ENCODE measurements around the gene GNG14. TPM values are rescaled to one million over a fixed set of nuclear protein-coding genes. Genes with fewer than 3 reads are reported as not detected.

The GNG14 gene
- total and polyA plus RNA-seq, 2 experiments from 2014 or later: not detected

DNA sequence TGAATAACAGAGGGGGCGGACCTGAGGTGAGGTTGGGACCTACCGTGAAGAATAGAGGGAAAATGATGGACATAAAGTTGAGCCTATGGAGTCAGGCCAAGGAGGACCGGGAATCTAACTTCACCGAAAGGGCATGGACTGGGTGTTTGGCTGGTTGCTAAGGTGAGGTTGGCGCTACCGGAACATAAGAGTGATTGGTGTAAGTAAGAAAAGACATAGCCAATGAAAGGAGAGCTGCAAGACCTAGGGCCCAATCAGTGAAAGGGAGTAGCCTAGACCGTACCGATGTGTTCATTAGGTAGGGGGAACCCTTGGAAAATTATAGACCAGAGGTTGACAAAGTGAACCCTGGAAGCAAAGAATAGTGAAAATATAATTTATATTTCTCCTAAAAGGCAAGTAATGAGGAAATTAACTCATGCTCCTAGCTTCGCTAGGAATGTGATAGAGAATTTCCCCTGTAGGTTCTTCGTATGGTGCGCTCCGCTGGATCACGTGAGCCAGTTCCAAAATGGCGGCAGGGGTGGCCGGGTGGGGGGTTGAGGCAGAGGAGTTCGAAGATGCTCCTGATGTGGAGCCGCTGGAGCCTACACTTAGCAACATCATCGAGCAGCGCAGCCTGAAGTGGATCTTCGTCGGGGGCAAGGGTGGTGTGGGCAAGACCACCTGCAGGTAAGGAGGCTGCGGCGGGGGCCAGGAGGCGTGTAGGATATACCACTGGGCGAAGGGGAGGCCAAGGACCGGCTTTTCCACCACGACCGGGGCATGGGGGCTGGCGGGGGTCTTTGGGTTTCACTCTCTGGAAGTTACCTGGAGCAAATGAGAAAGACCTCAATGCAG is 49.4 kb downstream of the GNG14 start, which contains the start of gene GET3:
GET3 (plus strand) TSS at position 503 of the 840 bp plus-strand sequence; CDS start at position 512, 9 bp downstream.
- Mint-ChIP-seq H3K27me3 (ENCODE audit: insufficient read depth, low read depth, poor library complexity) (peaks cover 9% of the 10 kb centered on the region), H3K27ac (peak within 1 kb of the TSS; percentile 99), H3K4me1 (peaks cover 16% of the 10 kb centered on the region), H3K36me3 (ENCODE audit: low read depth) (peaks cover 25% of the 10 kb centered on the region), H3K4me3 (peak within 1 kb of the TSS; percentile 100), H3K9me3 (no peaks in the 10 kb centered on the region)
- peaks cover 7% of the 10 kb centered on the region; the same call in 1 of the 2 replicates for H3K4me1 ChIP-seq (ENCODE audit: insufficient read depth)
- TF ChIP-seq POLR2AphosphoS5 (IDR thresholded peaks at IDR 0.05; ENCODE audit: low read depth) (peak; percentile 43), ZNF114 (CRISPR knock-in tag; IDR thresholded peaks at IDR 0.05) (no peak), CREB1 (CRISPR knock-in tag; IDR thresholded peaks at IDR 0.05; ENCODE audit: low read depth) (0 out of 2 replicates have a peak, but pooled peaks have one; percentile 33)
- TF ChIP-seq, protein P1, sequence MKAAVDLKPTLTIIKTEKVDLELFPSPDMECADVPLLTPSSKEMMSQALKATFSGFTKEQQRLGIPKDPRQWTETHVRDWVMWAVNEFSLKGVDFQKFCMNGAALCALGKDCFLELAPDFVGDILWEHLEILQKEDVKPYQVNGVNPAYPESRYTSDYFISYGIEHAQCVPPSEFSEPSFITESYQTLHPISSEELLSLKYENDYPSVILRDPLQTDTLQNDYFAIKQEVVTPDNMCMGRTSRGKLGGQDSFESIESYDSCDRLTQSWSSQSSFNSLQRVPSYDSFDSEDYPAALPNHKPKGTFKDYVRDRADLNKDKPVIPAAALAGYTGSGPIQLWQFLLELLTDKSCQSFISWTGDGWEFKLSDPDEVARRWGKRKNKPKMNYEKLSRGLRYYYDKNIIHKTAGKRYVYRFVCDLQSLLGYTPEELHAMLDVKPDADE (IDR thresholded peaks at IDR 0.05): peak; percentile 54; the same call in 1 of the 2 replicates
- no peaks in the 10 kb centered on the region for H3K9me2 ChIP-seq (ENCODE audit: insufficient read depth)
- H3K4me3 ChIP-seq: peak within 1 kb of the TSS; percentile 57
- DNase-seq (ENCODE audit: low spot score) (peak; percentile 100), ATAC-seq (peak; percentile 90)
- H4K20me1 ChIP-seq (replicated peaks; ENCODE audit: insufficient read depth): peaks cover 16% of the 10 kb centered on the region
- no peaks in the 10 kb centered on the region; the same call in 1 of the 2 replicates for H3K36me3 ChIP-seq (ENCODE audit: insufficient read depth)
- H3F3A ChIP-seq (replicated peaks; ENCODE audit: low read depth): peaks cover 10% of the 10 kb centered on the region; the same call in 1 of the 2 replicates
- H3K27ac ChIP-seq (ENCODE audit: low read depth): peak within 1 kb of the TSS; percentile 41; the same call in 1 of the 2 replicates
- peak within 1 kb of the TSS; percentile 93 for H3K4me2 ChIP-seq
- no peak within 1 kb of the TSS for H2AFZ ChIP-seq
- no peaks in the 10 kb centered on the region for H3K27me3 ChIP-seq (ENCODE audit: insufficient read depth)
- peaks cover 33% of the 10 kb centered on the region for H3K79me2 ChIP-seq (replicated peaks; ENCODE audit: insufficient read depth)

DNA sequence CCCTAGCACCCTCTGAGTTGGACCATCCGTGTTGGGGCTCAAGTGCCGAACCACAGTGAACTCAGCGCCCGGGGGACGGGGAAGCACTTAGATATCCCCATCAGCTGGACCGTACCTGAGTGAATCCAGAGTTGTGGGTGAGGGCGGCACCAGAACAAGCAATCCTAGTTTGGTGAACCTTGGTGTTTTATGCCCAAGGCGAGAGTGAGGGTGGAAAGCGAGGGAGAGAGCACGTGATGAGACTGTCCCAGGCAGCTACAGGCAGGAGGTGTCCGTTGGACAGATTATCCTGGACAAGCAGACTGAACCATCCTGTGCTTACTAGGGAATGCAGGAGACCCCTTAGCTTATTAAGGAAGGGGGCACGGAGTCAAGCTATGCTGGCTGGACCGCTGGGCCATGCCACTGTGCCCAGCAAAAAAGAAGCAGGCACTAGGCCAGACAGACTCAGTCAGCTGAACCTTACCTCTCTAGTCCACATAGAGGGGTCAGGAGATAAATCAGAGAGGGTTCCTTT is 50.1 kb downstream of the GNG14 start:
- Mint-ChIP-seq H3K27me3 (ENCODE audit: insufficient read depth, low read depth, poor library complexity) (peaks cover 11% of the 10 kb centered on the region), H3K4me3 (peak overlapping the region; percentile 100), H3K4me1 (peaks cover 11% of the 10 kb centered on the region), H3K36me3 (ENCODE audit: low read depth) (peaks cover 26% of the 10 kb centered on the region), H3K27ac (peak overlapping the region; percentile 99), H3K9me3 (no peaks in the 10 kb centered on the region)
- peaks cover 26% of the 10 kb centered on the region for H3K79me2 ChIP-seq (replicated peaks; ENCODE audit: insufficient read depth)
- peaks cover 10% of the 10 kb centered on the region for H4K20me1 ChIP-seq (replicated peaks; ENCODE audit: insufficient read depth)
- no peaks in the 10 kb centered on the region for H3K9me2 ChIP-seq (ENCODE audit: insufficient read depth)
- no peak overlapping the region for H2AFZ ChIP-seq
- peak overlapping the region; percentile 93 for H3K4me2 ChIP-seq
- peaks cover 4% of the 10 kb centered on the region; the same call in 1 of the 2 replicates for H3K4me1 ChIP-seq (ENCODE audit: insufficient read depth)
- H3K4me3 ChIP-seq: peak overlapping the region; percentile 57
- TF ChIP-seq EZH2 (IDR thresholded peaks at IDR 0.05; ENCODE audit: low read depth, unreplicated experiment): no peak
- no peaks in the 10 kb centered on the region for H3K27me3 ChIP-seq (ENCODE audit: insufficient read depth)
- no peak overlapping the region for H3K27ac ChIP-seq (ENCODE audit: low read depth)
- DNase-seq (ENCODE audit: low spot score) (no peak), ATAC-seq (no peak)
- peaks cover 4% of the 10 kb centered on the region; the same call in 1 of the 2 replicates for H3F3A ChIP-seq (replicated peaks; ENCODE audit: low read depth)
- no peaks in the 10 kb centered on the region; the same call in 1 of the 2 replicates for H3K36me3 ChIP-seq (ENCODE audit: insufficient read depth)

Small RNA genes lying within 50 kb of the gene (small RNA-seq; reads per million reads assigned to genes)
- 324 reads per million, percentile 100 among the genes with 10 or more reads in this experiment for gene SNORD41 (ENCODE audit: low replicate concordance)

Other genes with a start within 250 kb of the GNG14 start
- gene ZNF443, start 247.0 kb upstream of the GNG14 start, total RNA-seq (2014; rRNA removed; shearing (Covaris generic)): 9.6 and 10.0 TPM in 2 replicates
- gene ZNF443, start 247.0 kb upstream of the GNG14 start, polyA plus RNA-seq (2016; fragmentation: Nextera tagmentation; extraction: Ambion mirVana): 4.3 and 5.4 TPM in 2 replicates
- 1.8 and 2.7 TPM in 2 replicates for gene ZNF709, start 203.2 kb upstream of the GNG14 start, total RNA-seq (2014; rRNA removed; shearing (Covaris generic))
- 0.82 and 0.94 TPM in 2 replicates for gene ZNF709, start 203.2 kb upstream of the GNG14 start, polyA plus RNA-seq (2016; fragmentation: Nextera tagmentation; extraction: Ambion mirVana)
- gene ZNF564, start 136.5 kb upstream of the GNG14 start, total RNA-seq (2014; rRNA removed; shearing (Covaris generic)): 8.6 and 8.9 TPM in 2 replicates
- 5.8 and 7.1 TPM in 2 replicates for gene ZNF564, start 136.5 kb upstream of the GNG14 start, polyA plus RNA-seq (2016; fragmentation: Nextera tagmentation; extraction: Ambion mirVana)
- 7.3 and 8.5 TPM in 2 replicates for gene ZNF490, start 77.2 kb upstream of the GNG14 start, total RNA-seq (2014; rRNA removed; shearing (Covaris generic))
- gene ZNF490, start 77.2 kb upstream of the GNG14 start, polyA plus RNA-seq (2016; fragmentation: Nextera tagmentation; extraction: Ambion mirVana): 1.3 and 1.4 TPM in 2 replicates
- 15.3 TPM in 2 replicates for gene ZNF791, start 77.1 kb upstream of the GNG14 start, total RNA-seq (2014; rRNA removed; shearing (Covaris generic))
- gene ZNF791, start 77.1 kb upstream of the GNG14 start, polyA plus RNA-seq (2016; fragmentation: Nextera tagmentation; extraction: Ambion mirVana): 9.8 and 12.2 TPM in 2 replicates
- gene MAN2B1, start 21.3 kb upstream of the GNG14 start, total RNA-seq (2014; rRNA removed; shearing (Covaris generic)): 60.8 and 73.8 TPM in 2 replicates
- 33.2 and 39.2 TPM in 2 replicates for gene MAN2B1, start 21.3 kb upstream of the GNG14 start, polyA plus RNA-seq (2016; fragmentation: Nextera tagmentation; extraction: Ambion mirVana)
- gene WDR83, start 21.2 kb upstream of the GNG14 start, total RNA-seq (2014; rRNA removed; shearing (Covaris generic)): 12.5 and 31.6 TPM in 2 replicates
- gene WDR83, start 21.2 kb upstream of the GNG14 start, polyA plus RNA-seq (2016; fragmentation: Nextera tagmentation; extraction: Ambion mirVana): 18.5 and 18.6 TPM in 2 replicates
- gene DHPS, start 6.1 kb upstream of the GNG14 start, total RNA-seq (2014; rRNA removed; shearing (Covaris generic)): 126 and 141 TPM in 2 replicates
- 85.4 and 107 TPM in 2 replicates for gene DHPS, start 6.1 kb upstream of the GNG14 start, polyA plus RNA-seq (2016; fragmentation: Nextera tagmentation; extraction: Ambion mirVana)
- gene FBXW9, start 8.6 kb downstream of the GNG14 start, total RNA-seq (2014; rRNA removed; shearing (Covaris generic)): 12.3 and 19.4 TPM in 2 replicates
- 6.6 and 8.2 TPM in 2 replicates for gene FBXW9, start 8.6 kb downstream of the GNG14 start, polyA plus RNA-seq (2016; fragmentation: Nextera tagmentation; extraction: Ambion mirVana)
- gene TNPO2, start 35.9 kb downstream of the GNG14 start, total RNA-seq (2014; rRNA removed; shearing (Covaris generic)): 83.0 and 85.9 TPM in 2 replicates
- 35.8 and 37.1 TPM in 2 replicates for gene TNPO2, start 35.9 kb downstream of the GNG14 start, polyA plus RNA-seq (2016; fragmentation: Nextera tagmentation; extraction: Ambion mirVana)
- 170 and 171 TPM in 2 replicates for gene TRIR, start 46.7 kb downstream of the GNG14 start, total RNA-seq (2014; rRNA removed; shearing (Covaris generic))
- gene TRIR, start 46.7 kb downstream of the GNG14 start, polyA plus RNA-seq (2016; fragmentation: Nextera tagmentation; extraction: Ambion mirVana): 254 and 257 TPM in 2 replicates
- 75.3 and 109 TPM in 2 replicates for gene GET3, start 49.5 kb downstream of the GNG14 start, total RNA-seq (2014; rRNA removed; shearing (Covaris generic))
- gene GET3, start 49.5 kb downstream of the GNG14 start, polyA plus RNA-seq (2016; fragmentation: Nextera tagmentation; extraction: Ambion mirVana): 89.5 and 90.4 TPM in 2 replicates
- gene BEST2, start 63.8 kb downstream of the GNG14 start, total RNA-seq (2014; rRNA removed; shearing (Covaris generic)): 7.5 and 10.4 TPM in 2 replicates
- gene BEST2, start 63.8 kb downstream of the GNG14 start, polyA plus RNA-seq (2016; fragmentation: Nextera tagmentation; extraction: Ambion mirVana): 1.2 and 1.3 TPM in 2 replicates
- gene HOOK2, start 87.6 kb downstream of the GNG14 start, total RNA-seq (2014; rRNA removed; shearing (Covaris generic)): 85.3 and 86.4 TPM in 2 replicates
- 46.9 and 56.9 TPM in 2 replicates for gene HOOK2, start 87.6 kb downstream of the GNG14 start, polyA plus RNA-seq (2016; fragmentation: Nextera tagmentation; extraction: Ambion mirVana)
- gene JUNB, start 103.5 kb downstream of the GNG14 start, total RNA-seq (2014; rRNA removed; shearing (Covaris generic)): 16.0 and 20.2 TPM in 2 replicates
- gene JUNB, start 103.5 kb downstream of the GNG14 start, polyA plus RNA-seq (2016; fragmentation: Nextera tagmentation; extraction: Ambion mirVana): 7.7 and 7.8 TPM in 2 replicates
- 465 and 486 TPM in 2 replicates for gene PRDX2, start 113.8 kb downstream of the GNG14 start, total RNA-seq (2014; rRNA removed; shearing (Covaris generic))
- gene PRDX2, start 113.8 kb downstream of the GNG14 start, polyA plus RNA-seq (2016; fragmentation: Nextera tagmentation; extraction: Ambion mirVana): 314 and 346 TPM in 2 replicates
- 0.38 TPM in 1 of 2 replicates, not detected in the other for gene THSD8, start 114.1 kb downstream of the GNG14 start, total RNA-seq (2014; rRNA removed; shearing (Covaris generic))
- 38.5 and 42.2 TPM in 2 replicates for gene THSD8, start 114.1 kb downstream of the GNG14 start, polyA plus RNA-seq (2016; fragmentation: Nextera tagmentation; extraction: Ambion mirVana)
- gene RNASEH2A, start 118.6 kb downstream of the GNG14 start, total RNA-seq (2014; rRNA removed; shearing (Covaris generic)): 62.6 and 68.2 TPM in 2 replicates
- 39.4 and 40.5 TPM in 2 replicates for gene RNASEH2A, start 118.6 kb downstream of the GNG14 start, polyA plus RNA-seq (2016; fragmentation: Nextera tagmentation; extraction: Ambion mirVana)
- 3.3 and 4.1 TPM in 2 replicates for gene RTBDN, start 146.6 kb downstream of the GNG14 start, total RNA-seq (2014; rRNA removed; shearing (Covaris generic))
- gene RTBDN, start 146.6 kb downstream of the GNG14 start, polyA plus RNA-seq (2016; fragmentation: Nextera tagmentation; extraction: Ambion mirVana): 4.4 and 4.6 TPM in 2 replicates
- gene MAST1, start 150.5 kb downstream of the GNG14 start, total RNA-seq (2014; rRNA removed; shearing (Covaris generic)): 13.4 and 19.9 TPM in 2 replicates
- gene MAST1, start 150.5 kb downstream of the GNG14 start, polyA plus RNA-seq (2016; fragmentation: Nextera tagmentation; extraction: Ambion mirVana): 8.9 and 13.9 TPM in 2 replicates
- 27.3 and 35.0 TPM in 2 replicates for gene DNASE2, start 193.5 kb downstream of the GNG14 start, total RNA-seq (2014; rRNA removed; shearing (Covaris generic))
- gene DNASE2, start 193.5 kb downstream of the GNG14 start, polyA plus RNA-seq (2016; fragmentation: Nextera tagmentation; extraction: Ambion mirVana): 15.9 and 17.4 TPM in 2 replicates
- 1.1 and 1.4 TPM in 2 replicates for gene KLF1, start 199.2 kb downstream of the GNG14 start, total RNA-seq (2014; rRNA removed; shearing (Covaris generic))
- gene KLF1, start 199.2 kb downstream of the GNG14 start, polyA plus RNA-seq (2016; fragmentation: Nextera tagmentation; extraction: Ambion mirVana): 0.74 and 0.80 TPM in 2 replicates
- gene GCDH, start 203.2 kb downstream of the GNG14 start, total RNA-seq (2014; rRNA removed; shearing (Covaris generic)): 73.3 and 99.8 TPM in 2 replicates
- gene GCDH, start 203.2 kb downstream of the GNG14 start, polyA plus RNA-seq (2016; fragmentation: Nextera tagmentation; extraction: Ambion mirVana): 51.5 and 54.1 TPM in 2 replicates
- 0.62 and 0.63 TPM in 2 replicates for gene SYCE2, start 231.3 kb downstream of the GNG14 start, total RNA-seq (2014; rRNA removed; shearing (Covaris generic))
- gene SYCE2, start 231.3 kb downstream of the GNG14 start, polyA plus RNA-seq (2016; fragmentation: Nextera tagmentation; extraction: Ambion mirVana): 1.9 and 2.9 TPM in 2 replicates
- 74.7 and 83.5 TPM in 2 replicates for gene FARSA, start 245.7 kb downstream of the GNG14 start, total RNA-seq (2014; rRNA removed; shearing (Covaris generic))
- gene FARSA, start 245.7 kb downstream of the GNG14 start, polyA plus RNA-seq (2016; fragmentation: Nextera tagmentation; extraction: Ambion mirVana): 86.4 and 86.5 TPM in 2 replicates

Measured in GM23338 (cell line).